ENCODE data around the gene ERCC6. TPM values are rescaled to one million over a fixed set of nuclear protein-coding genes. Genes with fewer than 3 reads are reported as not detected.
A peak's percentile ranks its signal among the peaks of the same experiment; 100 is the strongest.

The ERCC6 gene
- total RNA-seq, 2 experiments from 2014 or later, result 20.5 to 20.6 TPM

- Mint-ChIP-seq H3K4me3 (no peak overlapping the region), H3K27me3 (ENCODE audit: low read depth) (no peaks in the 10 kb centered on the region), H3K27ac (no peak overlapping the region), H3K4me1 (ENCODE audit: low read depth) (peaks cover 2% of the 10 kb centered on the region), H3K36me3 (ENCODE audit: low read depth) (peaks cover 41% of the 10 kb centered on the region), H3K9me3 (ENCODE audit: insufficient read depth) (no peaks in the 10 kb centered on the region)
- no peak for DNase-seq
- ATAC-seq, result no peak
- CTCF ChIA-PET, result interaction anchor here (3.0 to 6.6 kb wide), 2 partner anchors 14 to 117 kb away, joined by 10 to 47 read pairs; no protein-coding TSS in a partner anchor
- POLR2A ChIA-PET, result interaction anchor here (0.6 to 1.4 kb wide), 2 partner anchors 14 to 57 kb away, joined by 3 to 9 read pairs; partner anchors contain the start of gene ERCC6
These were observed 14.4 kb downstream of the ERCC6 start for GRCh38 chr10:49524496-49524895.

- Mint-ChIP-seq H3K27ac (no peak overlapping the region), H3K4me3 (no peak overlapping the region), H3K9me3 (ENCODE audit: insufficient read depth) (no peaks in the 10 kb centered on the region), H3K4me1 (ENCODE audit: low read depth) (peaks cover 2% of the 10 kb centered on the region), H3K36me3 (ENCODE audit: low read depth) (peaks cover 42% of the 10 kb centered on the region), H3K27me3 (ENCODE audit: low read depth) (no peaks in the 10 kb centered on the region)
- POLR2A ChIA-PET, result no interaction called here
- ATAC-seq (no peak), DNase-seq (no peak)
- CTCF ChIA-PET, result interaction anchor here (0.7 to 6.6 kb wide), 4 partner anchors 12 to 115 kb away, joined by 3 to 47 read pairs (median 8); no protein-coding TSS in a partner anchor
These were observed 15.6 kb downstream of the ERCC6 start for GRCh38 chr10:49523301-49523700.

GRCh38 chr10:49521062-49521461 lies 17.9 kb downstream of the ERCC6 start:
- no peak for ATAC-seq
- Mint-ChIP-seq H3K4me3 (no peak overlapping the region), H3K27me3 (ENCODE audit: low read depth) (no peaks in the 10 kb centered on the region), H3K9me3 (ENCODE audit: insufficient read depth) (no peaks in the 10 kb centered on the region), H3K36me3 (ENCODE audit: low read depth) (peaks cover 34% of the 10 kb centered on the region), H3K27ac (no peak overlapping the region), H3K4me1 (ENCODE audit: low read depth) (peaks cover 2% of the 10 kb centered on the region)
- POLR2A ChIA-PET, result no interaction called here
- no peak for DNase-seq
- CTCF ChIA-PET, result interaction anchor here (1.3 to 6.6 kb wide), 2 partner anchors 10 to 113 kb away, joined by 3 to 47 read pairs; no protein-coding TSS in a partner anchor

GRCh38 chr10:49520122-49520775 lies 18.7 kb downstream of the ERCC6 start:
- H3K36me3 Mint-ChIP-seq (ENCODE audit: low read depth), result peaks cover 29% of the 10 kb centered on the region
- POLR2A ChIA-PET, result no interaction called here
- DNase-seq (no peak), ATAC-seq (no peak)
- H3K4me3 Mint-ChIP-seq, result no peak overlapping the region
- no peaks in the 10 kb centered on the region for H3K9me3 Mint-ChIP-seq (ENCODE audit: insufficient read depth)
- no peaks in the 10 kb centered on the region for H3K27me3 Mint-ChIP-seq (ENCODE audit: low read depth)
- no peak overlapping the region for H3K27ac Mint-ChIP-seq
- CTCF ChIA-PET, result interaction anchor here (1.1 to 6.6 kb wide), 9 partner anchors 9 to 864 kb away, joined by 3 to 47 read pairs (median 4); no protein-coding TSS in a partner anchor
- peaks cover 2% of the 10 kb centered on the region for H3K4me1 Mint-ChIP-seq (ENCODE audit: low read depth)

GRCh38 chr10:49519717-49520116 lies 19.2 kb downstream of the ERCC6 start:
- Mint-ChIP-seq H3K4me3 (no peak overlapping the region), H3K27ac (no peak overlapping the region), H3K4me1 (ENCODE audit: low read depth) (peaks cover 2% of the 10 kb centered on the region), H3K9me3 (ENCODE audit: insufficient read depth) (no peaks in the 10 kb centered on the region), H3K36me3 (ENCODE audit: low read depth) (peaks cover 29% of the 10 kb centered on the region), H3K27me3 (ENCODE audit: low read depth) (no peaks in the 10 kb centered on the region)
- CTCF ChIA-PET, result interaction anchor here (0.7 to 6.6 kb wide), 14 partner anchors 8 to 863 kb away, joined by 3 to 47 read pairs (median 4); no protein-coding TSS in a partner anchor
- POLR2A ChIA-PET, result interaction anchor here (1.2 to 1.3 kb wide), 2 partner anchors 19 to 112 kb away, joined by 4 read pairs; partner anchors contain the start of gene ERCC6
- ATAC-seq (no peak), DNase-seq (no peak)

- H3K4me1 Mint-ChIP-seq (ENCODE audit: low read depth), result peaks cover 2% of the 10 kb centered on the region
- H3K9me3 Mint-ChIP-seq (ENCODE audit: insufficient read depth), result no peaks in the 10 kb centered on the region
- DNase-seq (peak; percentile 60), ATAC-seq (no peak)
- CTCF ChIA-PET, result interaction anchor here (0.7 to 6.6 kb wide), 15 partner anchors 8 to 862 kb away, joined by 3 to 47 read pairs (median 4); no protein-coding TSS in a partner anchor
- POLR2A ChIA-PET, result interaction anchor here (1.2 to 1.3 kb wide), 2 partner anchors 20 to 111 kb away, joined by 4 read pairs; partner anchors contain the start of gene ERCC6
- no peak overlapping the region for H3K4me3 Mint-ChIP-seq
- H3K36me3 Mint-ChIP-seq (ENCODE audit: low read depth), result peaks cover 23% of the 10 kb centered on the region
- no peak overlapping the region for H3K27ac Mint-ChIP-seq
- no peaks in the 10 kb centered on the region for H3K27me3 Mint-ChIP-seq (ENCODE audit: low read depth)
These were observed 19.8 kb downstream of the ERCC6 start for GRCh38 chr10:49518982-49519578.

- ATAC-seq (no peak), DNase-seq (no peak)
- ChIA-PET POLR2A (interaction anchor here (1.2 to 1.3 kb wide), 2 partner anchors 20 to 111 kb away, joined by 4 read pairs; partner anchors contain the start of gene ERCC6), CTCF (interaction anchor here (1.0 to 6.6 kb wide), 10 partner anchors 8 to 860 kb away, joined by 3 to 47 read pairs (median 4); no protein-coding TSS in a partner anchor)
- no peaks in the 10 kb centered on the region for H3K27me3 Mint-ChIP-seq (ENCODE audit: low read depth)
- H3K4me1 Mint-ChIP-seq (ENCODE audit: low read depth), result peaks cover 2% of the 10 kb centered on the region
- H3K9me3 Mint-ChIP-seq (ENCODE audit: insufficient read depth), result no peaks in the 10 kb centered on the region
- peaks cover 20% of the 10 kb centered on the region for H3K36me3 Mint-ChIP-seq (ENCODE audit: low read depth)
- no peak overlapping the region for H3K27ac Mint-ChIP-seq
- H3K4me3 Mint-ChIP-seq, result no peak overlapping the region
These were observed 20.4 kb downstream of the ERCC6 start for GRCh38 chr10:49518566-49518965.

- no peak for DNase-seq
- no peaks in the 10 kb centered on the region for H3K27me3 Mint-ChIP-seq (ENCODE audit: low read depth)
- H3K27ac Mint-ChIP-seq, result no peak overlapping the region
- peaks cover 2% of the 10 kb centered on the region for H3K4me1 Mint-ChIP-seq (ENCODE audit: low read depth)
- no peak for ATAC-seq
- H3K36me3 Mint-ChIP-seq (ENCODE audit: low read depth), result peaks cover 14% of the 10 kb centered on the region
- H3K4me3 Mint-ChIP-seq, result no peak overlapping the region
- no peaks in the 10 kb centered on the region for H3K9me3 Mint-ChIP-seq (ENCODE audit: insufficient read depth)
- POLR2A ChIA-PET, result no interaction called here
- CTCF ChIA-PET, result interaction anchor here (0.7 to 10.1 kb wide), 2 partner anchors 107 to 614 kb away, joined by 3 to 224 read pairs; no protein-coding TSS in a partner anchor
These were observed 22.5 kb downstream of the ERCC6 start for GRCh38 chr10:49516216-49516970.

GRCh38 chr10:49512121-49512809 lies 26.7 kb downstream of the ERCC6 start:
- ChIA-PET POLR2A (no interaction called here), CTCF (interaction anchor here (0.9 to 10.1 kb wide), 18 partner anchors 9 to 857 kb away, joined by 3 to 224 read pairs (median 4); partner anchors contain the start of gene ERCC6)
- H3K9me3 Mint-ChIP-seq (ENCODE audit: insufficient read depth), result no peaks in the 10 kb centered on the region
- no peak overlapping the region for H3K27ac Mint-ChIP-seq
- peaks cover 11% of the 10 kb centered on the region for H3K36me3 Mint-ChIP-seq (ENCODE audit: low read depth)
- H3K4me3 Mint-ChIP-seq, result no peak overlapping the region
- H3K4me1 Mint-ChIP-seq (ENCODE audit: low read depth), result peaks cover 26% of the 10 kb centered on the region
- peaks cover 4% of the 10 kb centered on the region for H3K27me3 Mint-ChIP-seq (ENCODE audit: low read depth)
- peak; percentile 47 for DNase-seq
- peak; percentile 51 for ATAC-seq

GRCh38 chr10:49509771-49510303 lies 29.1 kb downstream of the ERCC6 start:
- ChIA-PET CTCF (interaction anchor here (1.0 to 10.1 kb wide), 6 partner anchors 9 to 853 kb away, joined by 3 to 224 read pairs (median 15); no protein-coding TSS in a partner anchor), POLR2A (no interaction called here)
- H3K4me1 Mint-ChIP-seq (ENCODE audit: low read depth), result peaks cover 29% of the 10 kb centered on the region

More at GRCh38 chr10:49509771-49510303, 29.1 kb downstream of the ERCC6 start:
- Mint-ChIP-seq H3K36me3 (ENCODE audit: low read depth) (peaks cover 10% of the 10 kb centered on the region), H3K27me3 (ENCODE audit: low read depth) (peaks cover 10% of the 10 kb centered on the region), H3K4me3 (no peak overlapping the region), H3K9me3 (ENCODE audit: insufficient read depth) (no peaks in the 10 kb centered on the region), H3K27ac (no peak overlapping the region)
- no peak for DNase-seq
- no peak for ATAC-seq

Measured in activated CD8-positive, alpha-beta T cell treated with anti-CD3 and anti-CD28 coated beads, Interleukin-2, amount 10 ng/mL, durations not matched to agents 7 days and 5 days (primary cell).